Suppressor macrophage (primary cell): ENCODE data around the gene TTC3.
"Not testable (repeated sequence)": the region's sequence is repeated elsewhere in the genome, so short reads cannot be mapped to it uniquely, and the experiment has no call there.

Experiments used
- DNase-seq, 4 experiments: peaks; one replicate each; pipeline ENCODE4 v3.0.0-alpha.2; 2020 to 2022
- total RNA-seq, 17 experiments: gene quantifications; one replicate each; lab custom pipeline; 2026; ENCODE audit warnings: mixed read lengths in 6 of 17, inconsistent platforms in 3 of 17; lab: John Stamatoyannopoulos, UW

TTC3 gene
- total RNA-seq, result 87.8 to 331 (median 244) reads per million in 17 experiments

GRCh38 chr21:37072988-37073416 lies at the start of gene TTC3, which contains the start of gene PIGP:
Gene TTC3, plus strand, starts transcription at chr21:37073254. Its CDS starts 14,004 bp downstream, at chr21:37087258.
Gene PIGP, minus strand, starts transcription at chr21:37073071. Its CDS starts 556 bp downstream, at chr21:37072515.
- DNase-seq, result peak; percentile 97 to 99 (median 99)

- no peak for DNase-seq
Measured at GRCh38 chr21:37026499-37026898, 46.6 kb upstream of the TTC3 start.

- DNase-seq, result no peak
Measured at GRCh38 chr21:37028570-37028969, 44.5 kb upstream of the TTC3 start.

- DNase-seq, result no peak
Measured at GRCh38 chr21:37030864-37031263, 42.2 kb upstream of the TTC3 start.

GRCh38 chr21:37032293-37032692 lies 40.8 kb upstream of the TTC3 start:
- DNase-seq, result no peak

GRCh38 chr21:37032877-37033471 lies 40.1 kb upstream of the TTC3 start:
- DNase-seq, result peak in 3 of 4 experiments; percentile 27 to 51 (median 34)

- not testable (repeated sequence) for DNase-seq
Measured at GRCh38 chr21:37034394-37034793, 38.7 kb upstream of the TTC3 start.

GRCh38 chr21:37036177-37036576 lies 36.9 kb upstream of the TTC3 start:
- DNase-seq, result no peak

- no peak for DNase-seq
Measured at GRCh38 chr21:37039411-37040075, 33.5 kb upstream of the TTC3 start.

GRCh38 chr21:37040212-37040611 lies 32.8 kb upstream of the TTC3 start:
- no peak for DNase-seq

GRCh38 chr21:37041706-37042271 lies 31.3 kb upstream of the TTC3 start:
- DNase-seq, result no peak

GRCh38 chr21:37043818-37044217 lies 29.2 kb upstream of the TTC3 start:
- DNase-seq, result peak in 1 of 4 experiments; percentile 3

- DNase-seq, result no peak
Measured at GRCh38 chr21:37044643-37045042, 28.4 kb upstream of the TTC3 start.

- peak in 2 of 4 experiments; percentile 6 for DNase-seq
Measured at GRCh38 chr21:37045149-37045548, 27.9 kb upstream of the TTC3 start.

GRCh38 chr21:37045556-37045955 lies 27.5 kb upstream of the TTC3 start:
- no peak for DNase-seq

- DNase-seq, result no peak
Measured at GRCh38 chr21:37047079-37047478, 26.0 kb upstream of the TTC3 start.

GRCh38 chr21:37049741-37050140 lies 23.3 kb upstream of the TTC3 start:
- DNase-seq, result not testable (repeated sequence)

GRCh38 chr21:37055271-37055855 lies 17.7 kb upstream of the TTC3 start:
- no peak for DNase-seq

- DNase-seq, result no peak
Measured at GRCh38 chr21:37057614-37058013, 15.4 kb upstream of the TTC3 start.

GRCh38 chr21:37058261-37058660 lies 14.8 kb upstream of the TTC3 start:
- DNase-seq, result peak; percentile 15 to 41 (median 26)

- no peak for DNase-seq
Measured at GRCh38 chr21:37059181-37059580, 13.9 kb upstream of the TTC3 start.

GRCh38 chr21:37060296-37060695 lies 12.8 kb upstream of the TTC3 start:
- peak; percentile 67 to 84 (median 74) for DNase-seq

GRCh38 chr21:37061926-37062592 lies 11.0 kb upstream of the TTC3 start:
- no peak for DNase-seq
